Keratinocyte (primary cell): ENCODE results near the gene ERBB4. TPM values are rescaled to one million over a fixed set of nuclear protein-coding genes. Genes with fewer than 3 reads are reported as not detected.

Experiments
- DNase-seq: peaks from one replicate; pipeline ENCODE4 v3.0.0-alpha.2; 2011; ENCODE audit warnings: low read depth, missing footprints, low spot score
- FAIRE-seq: peaks from 2 replicates; lab custom pipeline; 2011; peaks lifted over from hg19 to GRCh38; lab: Jason Lieb, UNC
- H2AFZ ChIP-seq: 2 replicates; pipeline ENCODE4 v1.6.0; 2012; ENCODE audit warnings: low read length, control low read depth, inconsistent platforms; ENCODE audit not compliant: control insufficient read depth
- H3K27ac ChIP-seq: 2 replicates; pipeline ENCODE4 v1.5.1; 2011; ENCODE audit warnings: low read length; ENCODE audit not compliant: control insufficient read depth, insufficient read depth
- H3K27me3 ChIP-seq: 3 replicates; pipeline ENCODE4 v1.6.0; 2011; ENCODE audit warnings: low read length; ENCODE audit not compliant: control insufficient read depth, insufficient read depth; ENCODE audit errors: extremely low read depth
- H3K36me3 ChIP-seq, 2 experiments: 2 replicates in 1 of 2; 3 replicates in 1 of 2; pipeline ENCODE4 v1.5.1; 2011; ENCODE audit warnings: low read length in 2 of 2, mild to moderate bottlenecking in 1 of 2; ENCODE audit not compliant: control insufficient read depth in 2 of 2, insufficient read depth in 2 of 2; ENCODE audit errors: extremely low read depth in 1 of 2
- H3K4me1 ChIP-seq: 3 replicates; pipeline ENCODE4 v1.5.1; 2011; ENCODE audit warnings: low read length; ENCODE audit not compliant: control insufficient read depth, insufficient read depth; ENCODE audit errors: extremely low read depth
- H3K4me2 ChIP-seq: 3 replicates; pipeline ENCODE4 v1.6.0; 2011; ENCODE audit warnings: low read depth, low read length; ENCODE audit not compliant: control insufficient read depth, insufficient read depth; ENCODE audit errors: extremely low read depth
- H3K4me3 ChIP-seq, 3 experiments: fragments of 200-600 bp in 1 of 3; sonication (generic) in 1 of 3; 2 replicates in 2 of 3; 3 replicates in 1 of 3; pipeline ENCODE4 v1.5.1; 2011 to 2016; ENCODE audit warnings: low read length in 3 of 3, mild to moderate bottlenecking in 3 of 3, control low read depth in 2 of 3, inconsistent platforms in 1 of 3, low read depth in 1 of 3, mixed read lengths in 1 of 3, mixed run types in 1 of 3, moderate library complexity in 1 of 3; ENCODE audit not compliant: control insufficient read depth in 2 of 3, insufficient read depth in 2 of 3; ENCODE audit errors: extremely low read depth in 1 of 3
- H3K79me2 ChIP-seq: 2 replicates; pipeline ENCODE4 v1.6.0; 2012; ENCODE audit warnings: low read length; ENCODE audit not compliant: control insufficient read depth, insufficient read depth
- H3K9ac ChIP-seq: 3 replicates; pipeline ENCODE4 v1.6.0; 2011; ENCODE audit warnings: low read length; ENCODE audit not compliant: control insufficient read depth, insufficient read depth; ENCODE audit errors: extremely low read depth
- H3K9me1 ChIP-seq: 3 replicates; pipeline ENCODE4 v1.6.0; 2011; ENCODE audit warnings: low read length; ENCODE audit not compliant: control insufficient read depth, insufficient read depth; ENCODE audit errors: extremely low read depth
- H3K9me3 ChIP-seq: 2 replicates; pipeline ENCODE4 v1.5.1; 2012; ENCODE audit warnings: low read depth, low read length; ENCODE audit not compliant: control insufficient read depth
- H4K20me1 ChIP-seq: 3 replicates; pipeline ENCODE4 v1.6.0; 2011; ENCODE audit warnings: low read length; ENCODE audit not compliant: control insufficient read depth, insufficient read depth; ENCODE audit errors: extremely low read depth
- CTCF ChIP-seq, 3 experiments: IDR thresholded peaks in 1 of 3; conservative IDR thresholded peaks in 1 of 3; optimal IDR thresholded peaks in 1 of 3; 2 replicates in 2 of 3; 3 replicates in 1 of 3; pipeline versions ENCODE3 to v1.5.1; 2011; ENCODE audit warnings: low read length in 3 of 3, mild to moderate bottlenecking in 3 of 3, moderate library complexity in 2 of 3, control low read depth in 1 of 3, inconsistent platforms in 1 of 3; ENCODE audit not compliant: insufficient read depth in 2 of 3; ENCODE audit errors: extremely low read depth in 1 of 3
- EZH2 ChIP-seq: IDR thresholded peaks from one replicate; pipeline ENCODE4 v1.6.1; 2012; ENCODE audit warnings: inconsistent platforms, mild to moderate bottlenecking, low read length, moderate library complexity
- dilution Hi-C: fragments of 300-500 bp; cut with MboI; formaldehyde crosslinking; loops from one replicate; pipeline ENCODE4 v1.7.0; 2020; ENCODE audit warnings: low sequenced_read_pairs; ENCODE audit not compliant: extremely low pct_ligation_motif_present
- polyA plus RNA-seq, 5 experiments: library from polyadenylated mRNA; depleted of rRNA in 3 of 5; stranded (reverse) in 3 of 5; stranded (forward) in 1 of 5; unstranded in 1 of 5; fragments of >200 nt; gene quantifications; 1 replicate in 1 of 5; 2 replicates in 3 of 5; 3 replicates in 1 of 5; pipeline versions ENCODE4 v1.2.1 to v1.2.3, GENCODE V29; 2011 to 2012; ENCODE audit warnings: missing spikeins in 2 of 5, low read depth in 1 of 5, low replicate concordance in 1 of 5

The ERBB4 gene
- polyA plus RNA-seq, 1 donor (not counting 4 experiments of a cell fraction or from before 2014, with no cell fraction given): 0.01 TPM

- Histone ChIP-seq H3K36me3 (no peaks in the 10 kb centered on the region), H4K20me1 (no peaks in the 10 kb centered on the region), H3K27me3 (no peaks in the 10 kb centered on the region), H3K79me2 (no peaks in the 10 kb centered on the region), H3K4me3 (no peak overlapping the region), H3K9me1 (no peaks in the 10 kb centered on the region), H3K4me1 (no peaks in the 10 kb centered on the region), H2AFZ (no peak overlapping the region), H3K4me2 (no peak overlapping the region), H3K9me3 (no peaks in the 10 kb centered on the region), H3K9ac (no peak overlapping the region), H3K27ac (no peak overlapping the region)
- dilution Hi-C loops: no loop called here
- FAIRE-seq (no peak), DNase-seq (no peak)
- TF ChIP-seq EZH2 (no peak), CTCF (optimal IDR thresholded peaks at IDR 0.05 in 1 of 3, IDR thresholded peaks at IDR 0.05 in 1 of 3, conservative IDR thresholded peaks at IDR 0.05 in 1 of 3; ENCODE audit: extremely low read depth in 1 of 3, insufficient read depth in 2 of 3, low read length in 3 of 3) (no peak)
Observed at GRCh38 chr2:212282671-212283261, 255.8 kb downstream of the ERBB4 start.

GRCh38 chr2:212276813-212277212 is 261.8 kb downstream of the ERBB4 start:
- Histone ChIP-seq H3K4me2 (no peak overlapping the region), H3K9me1 (no peaks in the 10 kb centered on the region), H3K4me1 (no peaks in the 10 kb centered on the region), H3K4me3 (no peak overlapping the region), H3K9ac (no peak overlapping the region), H4K20me1 (no peaks in the 10 kb centered on the region), H3K27ac (no peak overlapping the region), H3K79me2 (no peaks in the 10 kb centered on the region), H3K27me3 (no peaks in the 10 kb centered on the region), H2AFZ (no peak overlapping the region), H3K36me3 (no peaks in the 10 kb centered on the region), H3K9me3 (no peaks in the 10 kb centered on the region)
- TF ChIP-seq CTCF (optimal IDR thresholded peaks at IDR 0.05 in 1 of 3, IDR thresholded peaks at IDR 0.05 in 1 of 3, conservative IDR thresholded peaks at IDR 0.05 in 1 of 3; ENCODE audit: extremely low read depth in 1 of 3, insufficient read depth in 2 of 3, low read length in 3 of 3): no peak
- TF ChIP-seq EZH2: no peak
- DNase-seq (no peak), FAIRE-seq (no peak)
- dilution Hi-C loops: no loop called here
